ENCODE results near the gene PRKAR1B. TPM values are rescaled to one million over a fixed set of nuclear protein-coding genes. Genes with fewer than 3 reads are reported as not detected.

The PRKAR1B gene
- total and polyA plus RNA-seq, 8 donors = 4.5 to 45.8 (median 11.1) TPM

GRCh38 chr7:545470-545869 is 181.6 kb downstream of the PRKAR1B start:
- peaks cover 0 to 15% (median 0%) of the 10 kb centered on the region in 4 donors for H3K4me1 ChIP-seq
- peaks cover 0 to 7% (median 2%) of the 10 kb centered on the region in 4 donors for H3K9me3 ChIP-seq
- H3K36me3 ChIP-seq = peaks cover 0 to 15% (median 7%) of the 10 kb centered on the region in 4 donors
- TF ChIP-seq POLR2AphosphoS5 (IDR thresholded peaks at IDR 0.05) = no peak
- TF ChIP-seq CTCF (IDR thresholded peaks at IDR 0.05) = no peak
- TF ChIP-seq EP300 (IDR thresholded peaks at IDR 0.05) = no peak
- TF ChIP-seq POLR2A (IDR thresholded peaks at IDR 0.05) = no peak
- intact Hi-C loops (cut with DNase I; ENCODE audit: low total_unique reads) = no loop called here
- no peak overlapping the region for H3K4me3 ChIP-seq
- WGBS, 5 donors = 88 to 94% (median 90%) methylated on average over 16 of the region's 16 CpGs
- DNase-seq = no peak
- no peak overlapping the region for H3K27ac ChIP-seq
- no peaks in the 10 kb centered on the region for H3K27me3 ChIP-seq

- intact Hi-C loops (cut with DNase I; ENCODE audit: low total_unique reads) = no loop called here
Observed at GRCh38 chr7:544338-545221, 182.5 kb downstream of the PRKAR1B start.

GRCh38 chr7:543501-544337 is 183.4 kb downstream of the PRKAR1B start:
- H3K4me1 ChIP-seq = peaks cover 2 to 29% (median 10%) of the 10 kb centered on the region in 4 donors
- H3K27ac ChIP-seq = no peak overlapping the region
- no peak for DNase-seq
- TF ChIP-seq POLR2AphosphoS5 (IDR thresholded peaks at IDR 0.05) (no peak), EP300 (IDR thresholded peaks at IDR 0.05) (no peak), POLR2A (IDR thresholded peaks at IDR 0.05) (no peak), CTCF (IDR thresholded peaks at IDR 0.05) (no peak)
- no peaks in the 10 kb centered on the region for H3K36me3 ChIP-seq
- intact Hi-C loops (cut with DNase I; ENCODE audit: low total_unique reads) = no loop called here
- H3K4me3 ChIP-seq = no peak overlapping the region
- H3K9me3 ChIP-seq = peaks cover 0 to 7% (median 2%) of the 10 kb centered on the region in 4 donors
- H3K27me3 ChIP-seq = peaks cover 0 to 4% (median 0%) of the 10 kb centered on the region in 3 donors
- 85 to 90% (median 87%) methylated on average over 14 to 18 of the region's 18 CpGs for WGBS, 5 donors

More at GRCh38 chr7:544338-545221, 182.5 kb downstream of the PRKAR1B start:
- TF ChIP-seq CTCF (IDR thresholded peaks at IDR 0.05) = no peak
- no peak for TF ChIP-seq EP300 (IDR thresholded peaks at IDR 0.05)
- 86 to 89% (median 86%) methylated on average over 18 of the region's 18 CpGs for WGBS, 5 donors
- Histone ChIP-seq H3K4me1 (peaks cover 0 to 20% (median 1%) of the 10 kb centered on the region in 4 donors), H3K27me3 (no peaks in the 10 kb centered on the region), H3K9me3 (peaks cover 0 to 7% (median 2%) of the 10 kb centered on the region in 4 donors), H3K4me3 (no peak overlapping the region), H3K36me3 (peaks cover 0 to 6% (median 1%) of the 10 kb centered on the region in 4 donors), H3K27ac (no peak overlapping the region)
- no peak for DNase-seq

All from stomach (tissue), 9 donors.